Measurements from ENCODE around the gene KLHDC10. TPM values are rescaled to one million over a fixed set of nuclear protein-coding genes. Genes with fewer than 3 reads are reported as not detected.

The KLHDC10 gene
- total RNA-seq, 1 experiment from 2014 or later: 14.4 TPM

DNA sequence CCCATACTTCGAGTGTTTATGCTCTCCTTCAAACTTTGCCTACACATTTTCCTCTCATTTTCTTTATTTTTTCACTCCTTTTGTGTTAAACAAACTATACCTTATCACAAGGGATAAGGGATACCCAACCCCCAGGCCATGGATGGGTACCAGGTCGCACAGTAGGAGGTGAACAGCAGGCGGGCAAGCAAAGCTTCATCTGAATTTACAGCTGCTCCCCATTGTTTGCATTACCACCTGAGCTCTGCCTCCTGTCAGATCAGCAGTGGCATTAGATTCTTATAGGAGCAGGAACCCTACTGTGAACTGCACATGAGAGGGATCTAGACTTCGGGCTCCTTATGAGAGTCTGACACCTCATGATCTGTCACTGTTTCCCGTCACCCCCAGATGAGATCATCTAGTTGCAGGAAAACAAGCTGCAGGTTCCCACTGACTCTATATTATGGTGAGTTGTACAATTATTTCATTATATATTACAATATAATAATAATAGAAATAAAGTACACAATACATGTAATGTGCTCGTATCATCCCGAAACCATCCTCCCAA, 47.6 kb upstream of the KLHDC10 start (continued):
- TF ChIP-seq, protein P1, sequence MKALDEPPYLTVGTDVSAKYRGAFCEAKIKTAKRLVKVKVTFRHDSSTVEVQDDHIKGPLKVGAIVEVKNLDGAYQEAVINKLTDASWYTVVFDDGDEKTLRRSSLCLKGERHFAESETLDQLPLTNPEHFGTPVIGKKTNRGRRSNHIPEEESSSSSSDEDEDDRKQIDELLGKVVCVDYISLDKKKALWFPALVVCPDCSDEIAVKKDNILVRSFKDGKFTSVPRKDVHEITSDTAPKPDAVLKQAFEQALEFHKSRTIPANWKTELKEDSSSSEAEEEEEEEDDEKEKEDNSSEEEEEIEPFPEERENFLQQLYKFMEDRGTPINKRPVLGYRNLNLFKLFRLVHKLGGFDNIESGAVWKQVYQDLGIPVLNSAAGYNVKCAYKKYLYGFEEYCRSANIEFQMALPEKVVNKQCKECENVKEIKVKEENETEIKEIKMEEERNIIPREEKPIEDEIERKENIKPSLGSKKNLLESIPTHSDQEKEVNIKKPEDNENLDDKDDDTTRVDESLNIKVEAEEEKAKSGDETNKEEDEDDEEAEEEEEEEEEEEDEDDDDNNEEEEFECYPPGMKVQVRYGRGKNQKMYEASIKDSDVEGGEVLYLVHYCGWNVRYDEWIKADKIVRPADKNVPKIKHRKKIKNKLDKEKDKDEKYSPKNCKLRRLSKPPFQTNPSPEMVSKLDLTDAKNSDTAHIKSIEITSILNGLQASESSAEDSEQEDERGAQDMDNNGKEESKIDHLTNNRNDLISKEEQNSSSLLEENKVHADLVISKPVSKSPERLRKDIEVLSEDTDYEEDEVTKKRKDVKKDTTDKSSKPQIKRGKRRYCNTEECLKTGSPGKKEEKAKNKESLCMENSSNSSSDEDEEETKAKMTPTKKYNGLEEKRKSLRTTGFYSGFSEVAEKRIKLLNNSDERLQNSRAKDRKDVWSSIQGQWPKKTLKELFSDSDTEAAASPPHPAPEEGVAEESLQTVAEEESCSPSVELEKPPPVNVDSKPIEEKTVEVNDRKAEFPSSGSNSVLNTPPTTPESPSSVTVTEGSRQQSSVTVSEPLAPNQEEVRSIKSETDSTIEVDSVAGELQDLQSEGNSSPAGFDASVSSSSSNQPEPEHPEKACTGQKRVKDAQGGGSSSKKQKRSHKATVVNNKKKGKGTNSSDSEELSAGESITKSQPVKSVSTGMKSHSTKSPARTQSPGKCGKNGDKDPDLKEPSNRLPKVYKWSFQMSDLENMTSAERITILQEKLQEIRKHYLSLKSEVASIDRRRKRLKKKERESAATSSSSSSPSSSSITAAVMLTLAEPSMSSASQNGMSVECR (CRISPR knock-in tag; IDR thresholded peaks at IDR 0.05; ENCODE audit: borderline replicate concordance): no peak
- TF ChIP-seq NR3C1 (CRISPR knock-in tag; conservative IDR thresholded peaks at IDR 0.05; ENCODE audit: low read depth) (no peak), SP1 (CRISPR knock-in tag; conservative IDR thresholded peaks at IDR 0.05) (no peak), IRF1 (CRISPR knock-in tag; IDR thresholded peaks at IDR 0.05) (no peak), SMAD3 (CRISPR knock-in tag; IDR thresholded peaks at IDR 0.05; ENCODE audit: borderline replicate concordance) (no peak), NR1H2 (CRISPR knock-in tag; IDR thresholded peaks at IDR 0.05) (no peak)
- TF ChIP-seq, protein P2, sequence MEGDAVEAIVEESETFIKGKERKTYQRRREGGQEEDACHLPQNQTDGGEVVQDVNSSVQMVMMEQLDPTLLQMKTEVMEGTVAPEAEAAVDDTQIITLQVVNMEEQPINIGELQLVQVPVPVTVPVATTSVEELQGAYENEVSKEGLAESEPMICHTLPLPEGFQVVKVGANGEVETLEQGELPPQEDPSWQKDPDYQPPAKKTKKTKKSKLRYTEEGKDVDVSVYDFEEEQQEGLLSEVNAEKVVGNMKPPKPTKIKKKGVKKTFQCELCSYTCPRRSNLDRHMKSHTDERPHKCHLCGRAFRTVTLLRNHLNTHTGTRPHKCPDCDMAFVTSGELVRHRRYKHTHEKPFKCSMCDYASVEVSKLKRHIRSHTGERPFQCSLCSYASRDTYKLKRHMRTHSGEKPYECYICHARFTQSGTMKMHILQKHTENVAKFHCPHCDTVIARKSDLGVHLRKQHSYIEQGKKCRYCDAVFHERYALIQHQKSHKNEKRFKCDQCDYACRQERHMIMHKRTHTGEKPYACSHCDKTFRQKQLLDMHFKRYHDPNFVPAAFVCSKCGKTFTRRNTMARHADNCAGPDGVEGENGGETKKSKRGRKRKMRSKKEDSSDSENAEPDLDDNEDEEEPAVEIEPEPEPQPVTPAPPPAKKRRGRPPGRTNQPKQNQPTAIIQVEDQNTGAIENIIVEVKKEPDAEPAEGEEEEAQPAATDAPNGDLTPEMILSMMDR (IDR thresholded peaks at IDR 0.05): no peak

GRCh38 chr7:130024390-130024789, 45.9 kb upstream of the KLHDC10 start:
- H3K4me3 Mint-ChIP-seq: no peak overlapping the region
- ChIA-PET CTCF (interaction anchor here (0.6 kb wide), 1 partner anchor 13 kb away, joined by 3 read pairs; no protein-coding TSS in a partner anchor), POLR2A (no interaction called here)
- H3K27me3 Mint-ChIP-seq (ENCODE audit: low read depth): no peaks in the 10 kb centered on the region
- no peak for ATAC-seq
- DNase-seq (ENCODE audit: low spot score): no peak
- H3K9me3 Mint-ChIP-seq: no peaks in the 10 kb centered on the region
- peaks cover 64% of the 10 kb centered on the region for H3K36me3 Mint-ChIP-seq
- H3K4me1 Mint-ChIP-seq: no peaks in the 10 kb centered on the region
- no peak overlapping the region for H3K27ac Mint-ChIP-seq
- TF ChIP-seq ZNF281 (CRISPR knock-in tag; IDR thresholded peaks at IDR 0.05) (no peak), HMGXB4 (CRISPR knock-in tag; IDR thresholded peaks at IDR 0.05) (no peak), TEAD1 (CRISPR knock-in tag; IDR thresholded peaks at IDR 0.05) (no peak), GTF2I (CRISPR knock-in tag; conservative IDR thresholded peaks at IDR 0.05) (no peak), KAT7 (CRISPR knock-in tag; IDR thresholded peaks at IDR 0.05; ENCODE audit: borderline replicate concordance) (no peak), MYBL2 (CRISPR knock-in tag; IDR thresholded peaks at IDR 0.05) (no peak), E2F4 (CRISPR knock-in tag; IDR thresholded peaks at IDR 0.05; ENCODE audit: borderline replicate concordance, low read depth) (no peak), ETV6 (CRISPR knock-in tag; IDR thresholded peaks at IDR 0.05) (no peak), ZNF263 (CRISPR knock-in tag; IDR thresholded peaks at IDR 0.05; ENCODE audit: low read depth) (no peak), AR (CRISPR knock-in tag; IDR thresholded peaks at IDR 0.05) (no peak), FOXP1 (CRISPR knock-in tag; IDR thresholded peaks at IDR 0.05; ENCODE audit: borderline replicate concordance) (no peak)
- TF ChIP-seq, protein P3, sequence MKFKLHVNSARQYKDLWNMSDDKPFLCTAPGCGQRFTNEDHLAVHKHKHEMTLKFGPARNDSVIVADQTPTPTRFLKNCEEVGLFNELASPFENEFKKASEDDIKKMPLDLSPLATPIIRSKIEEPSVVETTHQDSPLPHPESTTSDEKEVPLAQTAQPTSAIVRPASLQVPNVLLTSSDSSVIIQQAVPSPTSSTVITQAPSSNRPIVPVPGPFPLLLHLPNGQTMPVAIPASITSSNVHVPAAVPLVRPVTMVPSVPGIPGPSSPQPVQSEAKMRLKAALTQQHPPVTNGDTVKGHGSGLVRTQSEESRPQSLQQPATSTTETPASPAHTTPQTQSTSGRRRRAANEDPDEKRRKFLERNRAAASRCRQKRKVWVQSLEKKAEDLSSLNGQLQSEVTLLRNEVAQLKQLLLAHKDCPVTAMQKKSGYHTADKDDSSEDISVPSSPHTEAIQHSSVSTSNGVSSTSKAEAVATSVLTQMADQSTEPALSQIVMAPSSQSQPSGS (CRISPR knock-in tag; IDR thresholded peaks at IDR 0.05; ENCODE audit: borderline replicate concordance, low read depth): no peak

All from WTC11 (cell line).